Stimulated activated CD4-positive, alpha-beta T cell treated with anti-CD3 and anti-CD28 coated beads, Interleukin-4, amount 100 ng/mL, for 48 hours (primary cell): ENCODE results near the gene TANK.
"Not testable (repeated sequence)": the region's sequence is repeated elsewhere in the genome, so short reads cannot be mapped to it uniquely, and the experiment has no call there.

Experiments
- DNase-seq, 2 donors: peaks; one replicate each; pipeline ENCODE4 v3.0.0-alpha.2; 2020; ENCODE audit warnings: low read depth in 2 of 2

TANK gene

DNA sequence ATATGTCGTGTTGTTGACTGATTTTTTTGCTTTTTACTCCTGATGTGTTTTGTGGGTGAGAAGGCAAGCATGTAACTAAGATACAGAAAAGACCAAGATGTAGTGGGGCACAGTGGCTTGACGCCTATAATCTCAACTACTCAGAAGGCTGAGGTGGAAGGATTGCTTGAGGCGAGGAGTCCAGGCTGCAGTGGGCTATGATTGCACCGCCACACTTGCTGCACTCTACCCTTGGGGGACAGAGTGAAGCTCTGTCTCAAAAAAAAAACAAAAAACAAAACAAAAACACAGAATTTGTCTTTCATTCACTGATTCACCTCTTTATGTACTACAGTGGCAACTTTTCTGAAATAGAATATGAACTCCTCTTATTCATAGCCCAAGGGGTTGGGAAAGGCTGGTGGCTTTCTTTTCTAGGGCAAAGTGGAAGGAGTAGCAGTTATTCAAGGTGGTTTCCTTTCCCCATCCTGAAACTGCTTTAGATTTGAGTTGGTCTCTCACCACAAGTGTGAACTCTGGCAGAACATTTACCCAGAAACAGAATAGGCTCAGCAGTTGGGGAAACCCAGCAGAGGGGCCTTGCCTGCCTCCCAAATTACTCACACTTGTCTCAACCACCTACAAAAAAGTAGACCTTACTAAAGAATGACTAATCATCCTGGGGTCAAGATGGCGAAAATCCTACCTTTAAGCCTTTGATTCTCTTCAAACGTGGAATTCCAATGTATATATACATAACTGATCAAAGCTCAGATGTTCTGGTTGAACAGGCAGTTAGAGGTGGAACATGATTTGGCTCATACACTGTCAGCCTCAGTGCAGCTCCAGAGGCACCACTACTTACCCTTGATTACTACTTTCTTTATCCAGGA is 6.5 kb downstream of the TANK start:
- peak; percentile 35 to 71 for DNase-seq

GRCh38 chr2:161169335-161169734 is 9.1 kb downstream of the TANK start:
- DNase-seq: no peak

GRCh38 chr2:161170377-161170776 is 10.1 kb downstream of the TANK start:
- no peak for DNase-seq

DNA sequence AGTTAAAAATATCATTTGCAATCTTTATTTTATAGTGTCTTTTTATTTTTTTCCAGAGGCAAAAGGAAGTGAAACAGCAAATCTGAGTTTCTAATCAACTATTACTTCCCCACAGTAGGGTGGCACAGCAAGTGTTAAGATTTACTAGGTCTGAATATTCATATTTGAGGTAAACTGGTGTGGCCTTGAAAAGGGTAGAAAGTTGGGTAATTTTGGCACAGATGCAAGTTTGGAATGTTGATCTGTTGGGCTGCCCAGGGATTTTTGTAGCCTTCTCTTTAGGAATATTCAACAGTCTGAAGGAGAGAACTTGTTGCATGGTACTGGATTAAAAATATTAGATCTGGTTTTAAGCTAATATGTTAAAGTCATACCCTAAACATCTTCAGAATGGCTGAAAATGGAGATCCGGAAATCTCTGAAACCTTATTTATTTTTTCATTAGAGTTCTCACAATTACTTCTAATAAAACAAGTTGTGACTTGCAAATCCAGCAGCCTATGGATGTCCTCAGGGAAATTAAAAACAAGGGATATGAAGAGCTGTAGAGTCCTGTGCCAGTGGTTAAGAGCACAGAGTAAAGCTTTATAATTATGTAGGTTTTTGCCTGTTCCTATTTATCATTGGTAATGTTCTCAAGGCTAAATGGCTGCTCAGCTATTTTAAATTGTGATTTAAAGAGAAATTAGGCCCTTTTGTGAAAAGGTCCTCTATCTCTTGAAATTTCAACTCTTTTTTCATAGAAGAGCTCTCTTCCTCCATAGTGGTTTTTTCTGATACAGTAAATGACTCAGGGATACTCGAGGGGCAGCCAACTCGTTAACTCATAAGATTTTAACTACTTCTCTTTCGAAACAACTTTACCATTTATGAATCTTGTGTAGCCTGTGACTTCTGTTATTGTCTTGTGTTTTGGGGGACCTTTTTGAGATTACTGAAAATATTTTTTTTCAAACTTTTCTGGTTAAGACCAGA is 11.0 kb downstream of the TANK start:
- no peak for DNase-seq

- peak in 1 of 2 donors; percentile 12 for DNase-seq
Measured at GRCh38 chr2:161172901-161173540, 12.8 kb downstream of the TANK start.

DNA sequence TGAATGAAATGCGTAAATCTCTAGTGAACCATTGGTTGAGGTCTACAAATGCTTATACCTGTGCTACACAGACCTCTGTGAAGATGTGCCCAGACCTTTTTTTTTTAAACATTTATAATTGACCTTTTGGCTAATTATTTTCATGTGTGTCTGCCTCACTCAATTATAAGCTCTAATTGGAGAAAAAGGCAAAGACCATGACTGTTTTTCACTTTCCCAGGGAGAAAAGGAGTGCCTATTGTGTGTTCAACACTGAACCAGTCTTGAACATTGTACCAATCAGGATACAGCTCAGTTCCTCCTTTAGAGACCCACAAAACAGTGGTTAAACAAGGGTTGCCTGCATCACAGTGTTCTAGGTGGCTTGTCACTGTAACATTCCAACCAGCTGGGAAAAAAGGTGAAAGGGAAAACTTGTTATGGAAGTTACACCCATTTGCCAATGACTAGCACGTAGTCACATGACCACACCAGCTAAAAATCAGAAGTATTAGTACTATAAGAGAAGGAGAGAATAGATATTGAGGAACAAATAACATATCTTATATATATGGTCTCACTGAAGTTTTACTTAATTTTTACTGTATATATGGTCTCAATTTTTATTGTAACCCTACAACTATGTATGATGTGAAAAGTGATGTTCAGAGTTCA is 13.4 kb downstream of the TANK start:
- no peak for DNase-seq

- DNase-seq: no peak
Measured at GRCh38 chr2:161177969-161178368, 17.7 kb downstream of the TANK start.

DNA sequence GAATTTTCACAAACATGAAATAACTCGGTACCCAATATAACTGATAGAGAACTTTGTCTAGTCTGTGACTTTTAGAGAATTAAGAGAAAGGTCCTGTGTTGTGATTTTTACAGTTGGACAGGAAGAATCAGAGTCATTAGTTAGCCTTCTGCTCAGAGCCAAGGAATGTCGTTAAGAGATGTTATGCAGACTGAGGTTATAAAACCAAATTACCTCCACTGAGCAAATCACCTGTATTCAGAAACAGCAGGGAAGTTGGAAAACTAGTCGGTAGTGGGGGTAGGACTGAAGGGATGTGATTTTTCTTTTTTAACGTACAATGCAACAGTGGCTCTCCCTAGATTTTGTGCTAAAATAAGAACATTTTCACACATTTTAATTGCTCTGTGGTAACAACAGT is 18.5 kb downstream of the TANK start:
- no peak for DNase-seq

- DNase-seq: no peak
Measured at GRCh38 chr2:161190050-161190449, 29.8 kb downstream of the TANK start.

- not testable (repeated sequence) for DNase-seq
Measured at GRCh38 chr2:161195602-161196001, 35.4 kb downstream of the TANK start.

GRCh38 chr2:161199912-161200701 is 39.9 kb downstream of the TANK start:
- DNase-seq: no peak

- DNase-seq: no peak
Measured at GRCh38 chr2:161204846-161205245, 44.6 kb downstream of the TANK start.

DNA sequence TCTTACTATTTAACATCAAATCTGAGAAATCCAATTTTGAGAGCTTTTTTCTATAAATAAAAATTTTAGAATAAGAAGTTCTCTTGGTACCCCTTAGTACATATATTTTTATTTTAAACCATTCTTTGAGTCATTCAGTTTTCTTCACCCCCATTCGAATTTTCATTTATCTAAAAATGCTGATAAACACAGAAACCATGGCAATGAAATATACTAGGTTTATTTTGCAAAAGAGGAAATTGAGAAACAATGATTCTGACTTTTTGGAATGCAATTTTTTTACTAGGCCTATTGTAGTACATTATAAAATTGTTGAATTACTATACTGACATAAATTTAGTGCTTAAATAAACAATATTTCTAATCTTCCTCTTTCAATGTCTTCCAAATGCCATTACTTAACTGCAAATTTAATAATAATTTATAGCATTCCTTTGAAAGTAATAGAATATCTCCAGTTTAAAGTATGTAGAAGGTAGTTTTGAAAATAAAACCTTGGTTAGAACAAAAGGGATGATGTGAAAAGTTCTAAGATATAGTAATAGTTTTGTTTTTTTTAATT is 46.3 kb downstream of the TANK start:
- no peak for DNase-seq

- DNase-seq: no peak
Measured at GRCh38 chr2:161207941-161208340, 47.7 kb downstream of the TANK start.

DNA sequence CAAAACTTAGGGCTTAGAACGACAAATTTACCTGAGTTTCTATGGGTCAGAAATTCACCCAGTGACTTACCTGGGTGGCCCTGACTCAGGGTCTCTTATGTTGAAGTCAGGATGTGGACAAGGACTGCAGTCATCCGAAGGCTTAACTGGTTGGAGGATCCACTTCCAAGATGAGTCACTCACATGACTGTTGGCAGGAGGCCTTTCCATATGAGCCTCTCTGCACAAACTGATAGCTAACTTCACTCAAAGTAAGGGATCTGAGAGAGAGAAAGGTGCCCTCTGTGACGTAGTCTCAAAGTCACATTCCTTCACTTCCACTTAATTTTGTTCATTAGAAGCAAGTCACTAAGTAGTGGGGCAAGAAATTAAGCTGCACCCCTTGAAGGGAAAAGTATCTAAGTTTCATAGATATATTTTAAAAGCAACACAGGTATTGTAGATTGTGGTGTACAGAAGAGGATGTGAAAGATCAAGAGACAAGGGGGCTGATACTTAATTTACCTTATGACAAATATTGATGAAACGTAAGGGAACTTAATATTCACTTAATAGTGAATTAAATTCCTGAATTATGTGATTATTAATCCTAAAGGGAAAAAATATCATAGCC is 48.4 kb downstream of the TANK start:
- DNase-seq: no peak

GRCh38 chr2:161209902-161210301 is 49.7 kb downstream of the TANK start:
- DNase-seq: no peak

GRCh38 chr2:161217597-161218185 is 57.5 kb downstream of the TANK start:
- no peak for DNase-seq

GRCh38 chr2:161219211-161219610 is 59.0 kb downstream of the TANK start:
- no peak for DNase-seq

DNA sequence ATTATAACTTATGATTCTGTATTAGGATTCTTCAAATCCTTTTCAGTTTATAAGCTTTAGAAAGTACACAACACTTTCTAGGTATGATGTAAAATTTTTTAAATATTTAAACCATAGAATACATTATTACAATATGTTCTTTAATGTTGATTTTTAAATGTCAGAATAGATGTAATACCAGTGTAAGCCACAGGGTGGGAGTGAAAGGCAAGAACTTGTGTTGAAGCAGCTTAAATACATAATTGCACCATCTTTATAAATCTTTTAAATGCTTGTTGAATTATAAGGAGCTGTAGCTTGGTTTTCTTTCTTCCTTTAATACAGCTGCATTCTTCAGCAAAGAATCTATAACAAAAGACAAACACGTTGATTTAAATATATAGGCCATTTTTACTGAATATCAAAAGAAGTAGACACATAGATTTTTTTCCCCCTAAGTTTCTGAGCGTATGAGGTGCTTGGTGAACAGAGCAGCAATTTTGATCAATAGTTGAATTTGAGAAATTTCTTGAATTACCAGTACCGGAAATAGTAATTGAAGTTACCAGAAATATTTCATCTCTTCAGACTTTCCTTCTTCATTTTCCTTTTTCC is 63.0 kb downstream of the TANK start:
- no peak for DNase-seq
